SJCRH30 (cell line): ENCODE measurements around the gene FKBP2. TPM values are rescaled to one million over a fixed set of nuclear protein-coding genes. Genes with fewer than 3 reads are reported as not detected.
A peak's percentile ranks its signal among the peaks of the same experiment; 100 is the strongest.

ENCODE experiments used
- DNase-seq, 2 experiments: peaks; one replicate each; pipeline ENCODE4 v3.0.0-alpha.2; 2015 to 2020
- H3K27ac ChIP-seq: fragments of 250-450 bp; sonication (Bioruptor Pico); 2 replicates; pipeline ENCODE4 v1.5.1; 2020; ENCODE audit warnings: mild to moderate bottlenecking, moderate library complexity
- H3K27me3 ChIP-seq: fragments of 250-450 bp; sonication (Bioruptor Pico); 2 replicates; pipeline ENCODE4 v1.5.1; 2020; ENCODE audit warnings: mild to moderate bottlenecking, moderate library complexity
- H3K36me3 ChIP-seq: fragments of 250-450 bp; sonication (Bioruptor Pico); 2 replicates; pipeline ENCODE4 v1.5.1; 2020; ENCODE audit warnings: mild to moderate bottlenecking, moderate library complexity
- H3K4me1 ChIP-seq: fragments of 250-450 bp; sonication (Bioruptor Pico); 2 replicates; pipeline ENCODE4 v1.5.1; 2020; ENCODE audit warnings: mild to moderate bottlenecking, moderate library complexity
- H3K4me3 ChIP-seq: fragments of 250-450 bp; sonication (Bioruptor Pico); 2 replicates; pipeline ENCODE4 v1.5.1; 2020; ENCODE audit warnings: mild to moderate bottlenecking, moderate library complexity
- H3K9me3 ChIP-seq: fragments of 250-450 bp; sonication (Bioruptor Pico); replicated peaks from 2 replicates; pipeline ENCODE4 v1.5.1; 2020; ENCODE audit warnings: mild to moderate bottlenecking, moderate library complexity
- total RNA-seq: library from RNA; depleted of rRNA; stranded (reverse); fragments of >200 nt; shearing (Covaris generic); gene quantifications from 2 replicates; pipeline ENCODE4 v1.2.3, GENCODE V29; 2014; rRNA removed

Gene FKBP2
- 53.1 and 53.5 TPM in 2 replicates for total RNA-seq

GRCh38 chr11:64240435-64241240 is at the start of gene FKBP2:
Gene FKBP2 (plus strand): TSS chr11:64241095. CDS start chr11:64242388, 1,293 bp downstream.
- peaks cover 28% of the 10 kb centered on the region for H3K36me3 ChIP-seq
- peak; percentile 96 for DNase-seq
- peak within 1 kb of the TSS; percentile 79 for H3K27ac ChIP-seq
- H3K27me3 ChIP-seq, result no peaks in the 10 kb centered on the region
- peak within 1 kb of the TSS; percentile 86 for H3K4me3 ChIP-seq
- H3K4me1 ChIP-seq, result peaks cover 21% of the 10 kb centered on the region
- no peaks in the 10 kb centered on the region for H3K9me3 ChIP-seq

- Histone ChIP-seq H3K4me3 (no peak overlapping the region), H3K27ac (no peak overlapping the region), H3K9me3 (no peaks in the 10 kb centered on the region), H3K36me3 (peaks cover 68% of the 10 kb centered on the region), H3K4me1 (no peaks in the 10 kb centered on the region), H3K27me3 (no peaks in the 10 kb centered on the region)
- no peak for DNase-seq
Observed at GRCh38 chr11:64192434-64192833, 48.5 kb upstream of the FKBP2 start.

- DNase-seq, result no peak
- no peaks in the 10 kb centered on the region for H3K27me3 ChIP-seq
- H3K9me3 ChIP-seq, result no peaks in the 10 kb centered on the region
- no peak overlapping the region for H3K4me3 ChIP-seq
- H3K27ac ChIP-seq, result no peak overlapping the region
- H3K36me3 ChIP-seq, result peaks cover 87% of the 10 kb centered on the region
- no peaks in the 10 kb centered on the region for H3K4me1 ChIP-seq
Observed at GRCh38 chr11:64196626-64197025, 44.3 kb upstream of the FKBP2 start.

GRCh38 chr11:64198511-64198910 is 42.4 kb upstream of the FKBP2 start:
- H3K36me3 ChIP-seq, result peaks cover 90% of the 10 kb centered on the region

GRCh38 chr11:64201543-64201942 is 39.4 kb upstream of the FKBP2 start:
- Histone ChIP-seq H3K27ac (no peak overlapping the region), H3K36me3 (peaks cover 85% of the 10 kb centered on the region), H3K4me3 (no peak overlapping the region), H3K9me3 (no peaks in the 10 kb centered on the region), H3K27me3 (no peaks in the 10 kb centered on the region), H3K4me1 (peaks cover 27% of the 10 kb centered on the region)
- DNase-seq, result no peak

More at GRCh38 chr11:64198511-64198910, 42.4 kb upstream of the FKBP2 start:
- DNase-seq, result no peak
- Histone ChIP-seq H3K27me3 (no peaks in the 10 kb centered on the region), H3K4me1 (no peaks in the 10 kb centered on the region), H3K4me3 (no peak overlapping the region), H3K9me3 (no peaks in the 10 kb centered on the region), H3K27ac (no peak overlapping the region)

GRCh38 chr11:64202992-64203391 is 37.9 kb upstream of the FKBP2 start:
- no peak for DNase-seq
- Histone ChIP-seq H3K4me3 (no peak overlapping the region), H3K4me1 (peaks cover 40% of the 10 kb centered on the region), H3K27ac (no peak overlapping the region), H3K36me3 (peaks cover 72% of the 10 kb centered on the region), H3K27me3 (no peaks in the 10 kb centered on the region), H3K9me3 (no peaks in the 10 kb centered on the region)

GRCh38 chr11:64203421-64204079 is 37.3 kb upstream of the FKBP2 start:
- no peak overlapping the region for H3K4me3 ChIP-seq
- H3K27me3 ChIP-seq, result no peaks in the 10 kb centered on the region
- peaks cover 66% of the 10 kb centered on the region for H3K36me3 ChIP-seq
- no peaks in the 10 kb centered on the region for H3K9me3 ChIP-seq
- peaks cover 45% of the 10 kb centered on the region for H3K4me1 ChIP-seq
- no peak overlapping the region for H3K27ac ChIP-seq
- no peak for DNase-seq

GRCh38 chr11:64204080-64204440 is 36.8 kb upstream of the FKBP2 start:
- no peaks in the 10 kb centered on the region for H3K9me3 ChIP-seq
- no peak overlapping the region for H3K4me3 ChIP-seq
- peaks cover 47% of the 10 kb centered on the region for H3K4me1 ChIP-seq
- H3K36me3 ChIP-seq, result peaks cover 62% of the 10 kb centered on the region
- DNase-seq, result no peak
- no peak overlapping the region for H3K27ac ChIP-seq
- no peaks in the 10 kb centered on the region for H3K27me3 ChIP-seq

GRCh38 chr11:64204464-64204989 is 36.4 kb upstream of the FKBP2 start:
- peak; percentile 94 to 98 for DNase-seq
- Histone ChIP-seq H3K27ac (0 out of 2 replicates have a peak overlapping the region, but pooled peaks have one; percentile 17), H3K27me3 (no peaks in the 10 kb centered on the region), H3K4me3 (no peak overlapping the region), H3K9me3 (no peaks in the 10 kb centered on the region), H3K36me3 (peaks cover 62% of the 10 kb centered on the region), H3K4me1 (peaks cover 47% of the 10 kb centered on the region)

- peak within 1 kb of the TSS; percentile 33 for H3K4me3 ChIP-seq
- no peaks in the 10 kb centered on the region for H3K27me3 ChIP-seq
- H3K36me3 ChIP-seq, result peaks cover 43% of the 10 kb centered on the region
- H3K9me3 ChIP-seq, result no peaks in the 10 kb centered on the region
- peak within 1 kb of the TSS; percentile 94 for H3K27ac ChIP-seq
- peak in 1 of 2 experiments; percentile 20 for DNase-seq
- peaks cover 47% of the 10 kb centered on the region for H3K4me1 ChIP-seq
Observed at GRCh38 chr11:64206457-64207255, 34.2 kb upstream of the FKBP2 start, which contains the start of gene FERMT3. Gene FERMT3 (plus strand): TSS chr11:64206721. CDS start chr11:64207365, 644 bp downstream.

- H3K4me3 ChIP-seq, result peak overlapping the region; percentile 33
- peaks cover 36% of the 10 kb centered on the region for H3K36me3 ChIP-seq
- peak overlapping the region; percentile 94 for H3K27ac ChIP-seq
- no peaks in the 10 kb centered on the region for H3K9me3 ChIP-seq
- H3K27me3 ChIP-seq, result no peaks in the 10 kb centered on the region
- peak; percentile 92 to 94 for DNase-seq
- peaks cover 47% of the 10 kb centered on the region for H3K4me1 ChIP-seq
Observed at GRCh38 chr11:64207256-64208085, 33.4 kb upstream of the FKBP2 start.

GRCh38 chr11:64208086-64208795 is 32.7 kb upstream of the FKBP2 start:
- H3K27ac ChIP-seq, result peak overlapping the region; percentile 94
- H3K4me3 ChIP-seq, result no peak overlapping the region
- no peak for DNase-seq
- H3K9me3 ChIP-seq, result no peaks in the 10 kb centered on the region
- peaks cover 47% of the 10 kb centered on the region for H3K4me1 ChIP-seq
- H3K36me3 ChIP-seq, result peaks cover 28% of the 10 kb centered on the region
- H3K27me3 ChIP-seq, result no peaks in the 10 kb centered on the region

GRCh38 chr11:64208796-64209562 is 31.9 kb upstream of the FKBP2 start:
- Histone ChIP-seq H3K27ac (peak overlapping the region; percentile 94), H3K9me3 (no peaks in the 10 kb centered on the region), H3K4me3 (no peak overlapping the region), H3K36me3 (peaks cover 21% of the 10 kb centered on the region), H3K4me1 (peaks cover 44% of the 10 kb centered on the region), H3K27me3 (no peaks in the 10 kb centered on the region)
- no peak for DNase-seq
